Activated T-cell treated with anti-CD3 and anti-CD28 coated beads for 48 hours (primary cell): ENCODE results near the gene ITGA1.
"Not testable (repeated sequence)": the region's sequence is repeated elsewhere in the genome, so short reads cannot be mapped to it uniquely, and the experiment has no call there.

Experiments used
- DNase-seq: peaks from one replicate; pipeline ENCODE4 v3.0.0-alpha.2; 2020; ENCODE audit warnings: low read depth

The ITGA1 gene

GRCh38 chr5:52831786-52832511 lies 44.2 kb downstream of the ITGA1 start:
- DNase-seq: no peak

- no peak for DNase-seq
Measured at GRCh38 chr5:52834320-52834719, 46.6 kb downstream of the ITGA1 start.

GRCh38 chr5:52837068-52837467 lies 49.4 kb downstream of the ITGA1 start:
- no peak for DNase-seq

- DNase-seq: no peak
Measured at GRCh38 chr5:52837591-52838001, 49.9 kb downstream of the ITGA1 start.

GRCh38 chr5:52838326-52839015 lies 50.8 kb downstream of the ITGA1 start:
- no peak for DNase-seq

- no peak for DNase-seq
Measured at GRCh38 chr5:52839285-52839684, 51.6 kb downstream of the ITGA1 start.

- no peak for DNase-seq
Measured at GRCh38 chr5:52840277-52841050, 52.7 kb downstream of the ITGA1 start.

- no peak for DNase-seq
Measured at GRCh38 chr5:52841114-52841513, 53.4 kb downstream of the ITGA1 start.

GRCh38 chr5:52842111-52842510 lies 54.4 kb downstream of the ITGA1 start:
- DNase-seq: no peak

- DNase-seq: no peak
Measured at GRCh38 chr5:52844885-52845284, 57.2 kb downstream of the ITGA1 start.

GRCh38 chr5:52846182-52846842 lies 58.6 kb downstream of the ITGA1 start:
- no peak for DNase-seq

- DNase-seq: not testable (repeated sequence)
Measured at GRCh38 chr5:52848688-52849087, 61.0 kb downstream of the ITGA1 start.

- no peak for DNase-seq
Measured at GRCh38 chr5:52849544-52849943, 61.8 kb downstream of the ITGA1 start.

GRCh38 chr5:52853650-52854049 lies 65.9 kb downstream of the ITGA1 start:
- DNase-seq: no peak

- DNase-seq: no peak
Measured at GRCh38 chr5:52854301-52854700, 66.6 kb downstream of the ITGA1 start.

GRCh38 chr5:52854949-52855348 lies 67.2 kb downstream of the ITGA1 start:
- no peak for DNase-seq

GRCh38 chr5:52856564-52856963 lies 68.8 kb downstream of the ITGA1 start:
- no peak for DNase-seq

- DNase-seq: no peak
Measured at GRCh38 chr5:52859628-52860027, 71.9 kb downstream of the ITGA1 start.

- no peak for DNase-seq
Measured at GRCh38 chr5:52861368-52861767, 73.7 kb downstream of the ITGA1 start.

GRCh38 chr5:52863715-52864290 lies 76.1 kb downstream of the ITGA1 start:
- DNase-seq: no peak

- no peak for DNase-seq
Measured at GRCh38 chr5:52864371-52864770, 76.7 kb downstream of the ITGA1 start.

GRCh38 chr5:52864884-52865283 lies 77.2 kb downstream of the ITGA1 start:
- DNase-seq: no peak
